BLaER1 treated with 17β-estradiol and CSF1 and Interleukin-3, amounts not matched to agents 10 nM and 100 nM (cell line): ENCODE results near the gene DNM3.
A peak's percentile ranks its signal among the peaks of the same experiment; 100 is the strongest.

ENCODE experiments used
- H3K27ac ChIP-seq, 11 experiments: shearing (Covaris generic); formaldehyde crosslinking; 2 replicates each; pipeline ENCODE4 v1.8.1; 2022
- H3K27me3 ChIP-seq, 11 experiments: shearing (Covaris generic); formaldehyde crosslinking; 2 replicates each; pipeline ENCODE4 v1.8.1; 2022
- H3K36me3 ChIP-seq, 11 experiments: shearing (Covaris generic); formaldehyde crosslinking; 2 replicates each; pipeline ENCODE4 v1.8.1; 2022
- H3K4me1 ChIP-seq, 10 experiments: shearing (Covaris generic); formaldehyde crosslinking; 2 replicates each; pipeline ENCODE4 v1.8.1; 2022
- H3K4me2 ChIP-seq, 11 experiments: shearing (Covaris generic); formaldehyde crosslinking; 2 replicates each; pipeline ENCODE4 v1.8.1; 2022
- H3K4me3 ChIP-seq, 10 experiments: shearing (Covaris generic); formaldehyde crosslinking; 2 replicates each; pipeline ENCODE4 v1.8.1; 2022
- H3K9ac ChIP-seq, 11 experiments: shearing (Covaris generic); formaldehyde crosslinking; 2 replicates each; pipeline ENCODE4 v1.8.1; 2022
- H3K9me3 ChIP-seq, 11 experiments: shearing (Covaris generic); formaldehyde crosslinking; replicated peaks in 1 of 11; 2 replicates each; pipeline ENCODE4 v1.8.1; 2022
- H4K20me1 ChIP-seq, 11 experiments: shearing (Covaris generic); formaldehyde crosslinking; 2 replicates each; pipeline ENCODE4 v1.8.1; 2022
- Cebpa-rat ChIP-seq, 11 experiments: shearing (Covaris generic); IDR thresholded peaks; 2 replicates each; pipeline ENCODE4 v1.8.1; 2022

The DNM3 gene

DNA sequence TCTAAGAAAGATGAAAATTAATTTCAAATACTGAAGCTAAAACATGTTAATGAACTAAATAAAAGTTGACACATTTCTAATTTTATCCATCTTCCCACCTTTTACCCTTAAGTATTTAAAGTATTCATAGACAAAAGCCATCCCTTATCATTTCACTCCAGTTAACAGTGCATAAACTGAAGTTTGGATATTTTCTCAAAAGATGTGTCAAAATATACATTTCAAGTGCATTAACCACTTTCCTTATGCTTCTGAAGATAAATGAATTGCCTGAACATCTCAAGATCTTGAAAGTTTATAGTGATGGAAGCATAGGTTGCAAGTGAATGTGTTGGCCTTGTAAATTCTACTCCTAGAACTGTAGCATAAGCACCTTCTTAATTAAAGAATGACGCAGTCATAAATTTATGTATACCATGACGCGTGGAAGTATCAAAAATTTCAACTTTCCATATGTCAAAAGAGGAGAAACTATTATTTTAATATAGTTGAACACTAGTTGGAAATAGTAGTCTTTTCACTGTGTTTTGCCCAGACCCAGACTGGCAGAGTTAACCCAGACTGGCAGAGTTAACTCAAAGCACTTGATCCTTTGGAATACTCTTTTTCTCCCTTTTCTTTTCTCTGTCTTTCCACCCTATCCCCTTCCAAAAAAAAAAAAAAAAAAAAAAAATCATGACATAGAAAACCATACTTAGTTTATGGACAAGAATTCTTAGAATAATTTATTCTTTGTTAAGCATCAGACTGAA, 296.6 kb downstream of the DNM3 start:
- no peak overlapping the region for H3K4me2 ChIP-seq
- no peak overlapping the region for H3K4me3 ChIP-seq
- H3K9me3 ChIP-seq: no peaks in the 10 kb centered on the region
- H3K36me3 ChIP-seq: no peaks in the 10 kb centered on the region
- H3K27me3 ChIP-seq: no peaks in the 10 kb centered on the region
- H3K4me1 ChIP-seq: 0 out of 20 replicates have a peak, but pooled peaks cover 0 to 4% (median 0%) of the 10 kb centered on the region in 10 experiments
- no peak overlapping the region for H3K27ac ChIP-seq
- no peak for TF ChIP-seq Cebpa-rat (IDR thresholded peaks at IDR 0.05)
- no peaks in the 10 kb centered on the region for H4K20me1 ChIP-seq
- H3K9ac ChIP-seq: no peak overlapping the region

DNA sequence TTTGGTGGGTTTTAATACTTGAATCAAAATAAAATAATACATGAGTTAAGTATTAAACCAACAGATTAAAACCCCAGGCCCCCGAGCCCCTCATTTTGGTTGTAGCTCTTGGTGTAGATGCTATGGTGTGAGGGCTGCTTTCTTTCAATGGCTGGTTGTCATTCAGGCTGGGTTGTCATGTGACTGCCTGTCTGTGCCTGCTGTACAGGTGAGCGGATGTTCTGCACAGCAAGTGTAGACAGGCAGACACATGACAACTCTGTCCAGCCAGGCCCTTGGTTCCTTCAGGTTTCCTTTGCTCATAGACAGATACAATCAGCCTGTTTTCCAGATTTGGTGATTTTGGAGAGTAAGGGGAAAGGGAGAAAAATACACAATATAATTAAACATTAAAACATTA, 297.3 kb downstream of the DNM3 start:
- H3K4me1 ChIP-seq: 0 out of 20 replicates have a peak, but pooled peaks cover 0 to 2% (median 0%) of the 10 kb centered on the region in 10 experiments

GRCh38 chr1:172139196-172139595, 297.9 kb downstream of the DNM3 start:
- H3K27me3 ChIP-seq: no peaks in the 10 kb centered on the region
- no peak overlapping the region for H3K9ac ChIP-seq
- no peak overlapping the region for H3K27ac ChIP-seq
- H3K36me3 ChIP-seq: no peaks in the 10 kb centered on the region
- H3K4me3 ChIP-seq: no peak overlapping the region
- H4K20me1 ChIP-seq: no peaks in the 10 kb centered on the region
- no peak for TF ChIP-seq Cebpa-rat (IDR thresholded peaks at IDR 0.05)
- H3K4me2 ChIP-seq: no peak overlapping the region
- H3K9me3 ChIP-seq: no peaks in the 10 kb centered on the region
- no peaks in the 10 kb centered on the region for H3K4me1 ChIP-seq

More for the DNA sequence above, 297.3 kb downstream of the DNM3 start:
- no peak for TF ChIP-seq Cebpa-rat (IDR thresholded peaks at IDR 0.05)
- H3K27me3 ChIP-seq: no peaks in the 10 kb centered on the region
- H3K4me3 ChIP-seq: no peak overlapping the region
- no peaks in the 10 kb centered on the region for H3K9me3 ChIP-seq
- H3K4me2 ChIP-seq: no peak overlapping the region
- no peaks in the 10 kb centered on the region for H3K36me3 ChIP-seq
- H3K9ac ChIP-seq: no peak overlapping the region
- H4K20me1 ChIP-seq: no peaks in the 10 kb centered on the region
- no peak overlapping the region for H3K27ac ChIP-seq

DNA sequence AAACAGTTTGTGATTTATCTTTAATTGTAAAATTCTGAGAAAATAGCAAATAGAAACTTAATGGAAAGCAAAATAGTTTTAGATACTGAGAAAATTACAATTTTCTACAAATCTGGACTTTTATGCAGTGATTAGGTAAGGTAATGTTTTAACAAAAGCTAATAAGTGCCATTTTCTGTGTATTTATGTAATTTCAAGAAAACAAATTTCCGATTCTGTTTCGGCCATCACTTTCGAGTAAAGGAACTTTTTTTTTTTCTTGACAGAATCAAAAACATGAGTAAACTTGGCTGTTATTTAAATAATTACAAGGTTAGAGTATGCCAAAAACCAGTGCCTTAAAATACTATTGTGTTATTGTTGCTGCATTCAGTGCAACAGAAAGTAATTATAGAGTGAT, 298.8 kb downstream of the DNM3 start:
- Histone ChIP-seq H3K4me1 (0 out of 20 replicates have a peak, but pooled peaks cover 0 to 6% (median 0%) of the 10 kb centered on the region in 10 experiments), H3K4me3 (no peak overlapping the region), H3K9ac (no peak overlapping the region), H3K36me3 (no peaks in the 10 kb centered on the region), H4K20me1 (no peaks in the 10 kb centered on the region), H3K9me3 (no peaks in the 10 kb centered on the region), H3K4me2 (no peak overlapping the region), H3K27me3 (no peaks in the 10 kb centered on the region), H3K27ac (no peak overlapping the region)
- no peak for TF ChIP-seq Cebpa-rat (IDR thresholded peaks at IDR 0.05)

DNA sequence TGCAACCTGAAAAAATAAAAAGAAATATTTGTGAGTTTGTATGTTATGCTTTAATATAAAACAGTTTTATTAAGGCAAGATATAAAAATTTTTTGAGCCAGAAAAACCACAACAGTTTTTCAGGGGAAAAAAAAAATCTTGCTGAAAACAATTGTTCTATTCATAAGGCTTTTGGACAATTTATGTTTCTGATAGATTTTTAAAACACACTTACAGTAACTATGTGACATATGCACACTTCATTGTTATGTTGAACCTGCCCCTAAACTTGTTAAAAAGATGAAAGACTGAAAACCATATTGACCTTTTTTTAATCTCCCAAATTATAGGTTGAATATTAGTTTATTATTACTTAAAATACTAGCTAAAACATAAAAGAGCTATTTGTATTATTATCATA, 299.3 kb downstream of the DNM3 start:
- no peak for TF ChIP-seq Cebpa-rat (IDR thresholded peaks at IDR 0.05)
- H3K9me3 ChIP-seq: no peaks in the 10 kb centered on the region
- H3K4me1 ChIP-seq: 0 out of 20 replicates have a peak, but pooled peaks cover 0 to 9% (median 0%) of the 10 kb centered on the region in 10 experiments
- no peaks in the 10 kb centered on the region for H4K20me1 ChIP-seq
- H3K4me2 ChIP-seq: no peak overlapping the region
- no peak overlapping the region for H3K9ac ChIP-seq
- H3K36me3 ChIP-seq: no peaks in the 10 kb centered on the region
- H3K27ac ChIP-seq: no peak overlapping the region
- no peaks in the 10 kb centered on the region for H3K27me3 ChIP-seq
- no peak overlapping the region for H3K4me3 ChIP-seq

GRCh38 chr1:172141341-172141881, 300.1 kb downstream of the DNM3 start:
- H3K27ac ChIP-seq: no peak overlapping the region
- H3K4me2 ChIP-seq: no peak overlapping the region
- no peak overlapping the region for H3K9ac ChIP-seq
- no peak overlapping the region for H3K4me3 ChIP-seq
- H3K27me3 ChIP-seq: no peaks in the 10 kb centered on the region
- no peaks in the 10 kb centered on the region for H4K20me1 ChIP-seq
- H3K4me1 ChIP-seq: 0 out of 20 replicates have a peak, but pooled peaks cover 0 to 9% (median 0%) of the 10 kb centered on the region in 10 experiments
- H3K9me3 ChIP-seq: no peaks in the 10 kb centered on the region
- H3K36me3 ChIP-seq: no peaks in the 10 kb centered on the region
- no peak for TF ChIP-seq Cebpa-rat (IDR thresholded peaks at IDR 0.05)

DNA sequence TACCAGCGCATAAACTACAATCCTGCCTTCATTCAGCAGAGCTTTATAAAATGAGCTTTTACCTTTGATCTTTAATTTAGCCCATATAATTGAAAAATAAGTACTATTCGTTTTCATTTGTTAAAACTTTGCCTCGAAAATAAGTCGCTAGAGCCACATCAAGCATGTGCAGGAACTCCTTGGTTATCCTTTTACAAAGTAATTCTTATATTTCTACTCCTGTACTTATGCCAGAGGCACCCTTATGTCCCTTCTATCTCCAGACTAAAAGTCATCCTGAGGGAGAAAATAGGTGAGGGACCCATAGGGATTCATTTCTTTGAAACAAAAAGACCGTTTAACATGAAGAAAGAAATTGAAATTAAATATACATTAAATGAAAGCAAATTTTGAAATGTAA, 301.0 kb downstream of the DNM3 start:
- no peaks in the 10 kb centered on the region for H3K27me3 ChIP-seq
- no peak overlapping the region for H3K4me3 ChIP-seq
- no peak overlapping the region for H3K4me2 ChIP-seq
- no peaks in the 10 kb centered on the region for H4K20me1 ChIP-seq
- H3K4me1 ChIP-seq: 0 out of 20 replicates have a peak, but pooled peaks cover 0 to 9% (median 0%) of the 10 kb centered on the region in 10 experiments
- no peak overlapping the region for H3K27ac ChIP-seq
- no peaks in the 10 kb centered on the region for H3K9me3 ChIP-seq
- no peak overlapping the region for H3K9ac ChIP-seq
- TF ChIP-seq Cebpa-rat (IDR thresholded peaks at IDR 0.05): no peak
- no peaks in the 10 kb centered on the region for H3K36me3 ChIP-seq

DNA sequence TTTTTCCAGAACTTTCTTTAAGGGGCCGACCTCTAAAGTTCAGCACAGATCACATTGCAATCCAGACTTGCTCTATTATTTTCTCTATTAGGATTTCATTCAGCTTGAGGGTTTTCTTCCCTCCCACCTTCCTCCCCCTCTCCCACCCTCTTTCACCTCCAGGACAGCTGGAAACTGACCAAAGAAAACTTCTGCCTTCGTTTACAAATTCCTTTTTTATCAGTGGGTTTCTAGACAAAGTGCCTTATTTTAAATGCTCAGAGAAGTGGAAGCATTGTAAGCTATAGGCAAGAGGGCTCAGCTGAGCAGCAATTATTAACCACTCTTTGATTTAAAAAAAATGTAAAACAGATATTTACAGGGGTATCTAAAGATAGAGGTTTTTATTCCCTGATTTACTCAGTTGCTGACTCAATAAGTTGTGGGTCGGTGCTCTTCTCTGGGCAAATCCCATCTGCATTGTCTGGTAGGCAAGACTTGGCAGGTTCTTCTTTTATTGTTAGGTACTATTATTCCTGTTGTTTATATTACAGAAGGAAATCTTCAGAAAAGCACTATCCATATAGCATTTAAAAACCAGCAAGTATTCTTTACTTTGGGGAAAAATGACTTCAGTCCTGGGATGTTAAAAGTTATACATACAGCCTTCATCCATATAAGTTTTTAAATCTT, 302.2 kb downstream of the DNM3 start:
- no peaks in the 10 kb centered on the region for H3K36me3 ChIP-seq
- H3K4me2 ChIP-seq: no peak overlapping the region
- H3K4me1 ChIP-seq: 0 out of 20 replicates have a peak, but pooled peaks cover 0 to 9% (median 0%) of the 10 kb centered on the region in 10 experiments
- H3K9me3 ChIP-seq: no peaks in the 10 kb centered on the region
- no peak overlapping the region for H3K4me3 ChIP-seq
- H3K27ac ChIP-seq: no peak overlapping the region
- H3K27me3 ChIP-seq: no peaks in the 10 kb centered on the region
- H4K20me1 ChIP-seq: no peaks in the 10 kb centered on the region
- no peak overlapping the region for H3K9ac ChIP-seq
- no peak for TF ChIP-seq Cebpa-rat (IDR thresholded peaks at IDR 0.05)

- H3K4me2 ChIP-seq: peak overlapping the region in 1 of 11 experiments; percentile 19; a peak in 2 of 22 replicates
- H3K9ac ChIP-seq: no peak overlapping the region
- no peaks in the 10 kb centered on the region for H4K20me1 ChIP-seq
- H3K36me3 ChIP-seq: no peaks in the 10 kb centered on the region
- 0 out of 20 replicates have a peak, but pooled peaks cover 0 to 9% (median 0%) of the 10 kb centered on the region in 10 experiments for H3K4me1 ChIP-seq
- H3K9me3 ChIP-seq: no peaks in the 10 kb centered on the region
- no peak overlapping the region for H3K27ac ChIP-seq
- TF ChIP-seq Cebpa-rat (IDR thresholded peaks at IDR 0.05): no peak
- no peak overlapping the region for H3K4me3 ChIP-seq
- no peaks in the 10 kb centered on the region for H3K27me3 ChIP-seq
Measured at GRCh38 chr1:172144445-172145061, 303.3 kb downstream of the DNM3 start.
